ENCODE measurements around the gene SLC4A8.
"Not testable (repeated sequence)": the region's sequence is repeated elsewhere in the genome, so short reads cannot be mapped to it uniquely, and the experiment has no call there.

The SLC4A8 gene

DNA sequence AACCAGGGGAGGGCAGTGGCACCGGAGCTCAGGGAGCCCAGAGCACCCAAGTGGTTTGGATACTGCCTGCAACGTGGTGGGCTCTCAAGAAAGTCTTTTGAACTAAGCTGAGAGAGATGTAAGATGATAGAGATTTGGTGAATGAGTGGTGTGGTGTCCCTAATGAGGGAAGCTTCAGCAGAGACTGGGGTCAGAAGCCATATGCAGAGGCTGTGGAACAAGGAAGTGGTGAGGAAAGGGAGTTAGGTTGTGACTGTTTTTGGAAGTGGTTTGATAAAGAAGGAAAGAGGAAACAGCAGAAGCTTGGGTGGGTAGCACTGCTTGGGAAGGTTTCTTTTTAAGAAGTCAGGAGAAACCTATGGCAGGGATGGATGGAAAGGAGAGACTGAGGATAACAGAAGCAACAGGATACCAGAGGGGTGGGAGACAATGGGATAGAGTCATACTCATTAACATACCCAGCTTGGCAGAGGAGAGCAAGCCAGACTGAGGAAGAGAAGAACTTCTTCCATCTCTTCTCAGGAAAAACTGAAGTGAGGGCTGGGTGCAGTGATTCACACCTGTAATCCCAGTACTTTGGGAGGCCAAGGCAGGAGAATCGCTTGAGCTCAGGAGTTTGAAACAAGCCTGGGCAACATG, 24.1 kb downstream of the SLC4A8 start:
- TF ChIP-seq, protein P1, sequence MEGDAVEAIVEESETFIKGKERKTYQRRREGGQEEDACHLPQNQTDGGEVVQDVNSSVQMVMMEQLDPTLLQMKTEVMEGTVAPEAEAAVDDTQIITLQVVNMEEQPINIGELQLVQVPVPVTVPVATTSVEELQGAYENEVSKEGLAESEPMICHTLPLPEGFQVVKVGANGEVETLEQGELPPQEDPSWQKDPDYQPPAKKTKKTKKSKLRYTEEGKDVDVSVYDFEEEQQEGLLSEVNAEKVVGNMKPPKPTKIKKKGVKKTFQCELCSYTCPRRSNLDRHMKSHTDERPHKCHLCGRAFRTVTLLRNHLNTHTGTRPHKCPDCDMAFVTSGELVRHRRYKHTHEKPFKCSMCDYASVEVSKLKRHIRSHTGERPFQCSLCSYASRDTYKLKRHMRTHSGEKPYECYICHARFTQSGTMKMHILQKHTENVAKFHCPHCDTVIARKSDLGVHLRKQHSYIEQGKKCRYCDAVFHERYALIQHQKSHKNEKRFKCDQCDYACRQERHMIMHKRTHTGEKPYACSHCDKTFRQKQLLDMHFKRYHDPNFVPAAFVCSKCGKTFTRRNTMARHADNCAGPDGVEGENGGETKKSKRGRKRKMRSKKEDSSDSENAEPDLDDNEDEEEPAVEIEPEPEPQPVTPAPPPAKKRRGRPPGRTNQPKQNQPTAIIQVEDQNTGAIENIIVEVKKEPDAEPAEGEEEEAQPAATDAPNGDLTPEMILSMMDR (IDR thresholded peaks at IDR 0.05; ENCODE audit: low read depth, low read length, missing control alignments), result no peak
- in situ Hi-C loops (cut with HindIII; ENCODE audit: low sequenced_read_pairs), result no loop called here
- no peak for DNase-seq (ENCODE audit: low read depth)
- H3K4me3 ChIP-seq (ENCODE audit: low read depth, low read length), result no peak overlapping the region

DNA sequence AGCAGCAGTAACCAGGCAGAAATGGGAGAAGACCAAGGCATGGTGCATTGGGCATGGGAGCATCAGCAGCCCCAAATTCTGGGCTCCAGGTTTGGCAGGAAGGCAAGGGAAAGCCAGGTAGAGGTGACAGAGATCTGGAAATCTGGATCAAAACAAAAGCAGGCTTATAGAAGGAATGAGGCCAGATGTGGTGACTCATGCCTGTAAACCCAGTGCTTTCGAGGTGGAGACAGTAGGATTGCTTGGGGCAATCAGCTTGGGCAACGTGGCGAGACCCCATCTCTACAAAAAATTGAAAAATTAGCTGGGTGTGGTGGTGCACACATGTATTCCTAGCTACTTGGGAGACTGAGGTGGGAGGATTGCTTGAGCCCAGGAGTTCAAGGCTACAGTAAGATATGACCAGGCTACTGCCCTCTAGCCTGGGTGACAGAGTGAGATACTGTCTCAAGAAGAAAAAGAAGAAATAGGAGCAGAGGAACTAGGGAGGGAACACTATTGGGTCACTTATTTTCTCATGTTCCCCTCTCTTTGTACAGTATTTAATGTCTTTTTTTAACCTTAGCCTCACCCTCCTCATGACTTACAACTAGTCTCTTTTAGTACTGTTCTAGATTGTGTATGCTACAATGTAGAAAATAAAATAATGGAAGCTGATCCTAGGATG, 25.1 kb downstream of the SLC4A8 start:
- TF ChIP-seq, protein P1 (IDR thresholded peaks at IDR 0.05; ENCODE audit: low read depth, low read length, missing control alignments), result no peak
- DNase-seq (ENCODE audit: low read depth), result no peak
- in situ Hi-C loops (cut with HindIII; ENCODE audit: low sequenced_read_pairs), result no loop called here
- no peak overlapping the region for H3K4me3 ChIP-seq (ENCODE audit: low read depth, low read length)

DNA sequence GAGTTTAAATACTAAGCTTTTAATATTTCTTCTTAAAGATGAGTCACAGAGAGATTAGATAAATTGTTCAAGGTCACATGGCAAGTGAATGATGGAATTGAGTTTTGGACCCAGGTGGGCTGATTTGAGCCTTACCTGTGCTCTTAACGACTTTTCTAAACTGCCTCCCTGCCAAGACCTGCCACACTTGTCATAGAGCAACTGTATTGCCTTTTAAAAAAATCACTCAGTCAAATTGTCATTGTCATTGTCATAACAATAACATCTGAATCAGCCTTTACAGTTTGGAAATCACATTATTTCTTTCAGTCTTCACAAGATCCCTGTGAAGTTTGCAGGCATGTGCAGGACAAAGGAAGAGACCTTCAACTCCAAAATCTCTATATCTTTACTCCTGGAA, 25.7 kb downstream of the SLC4A8 start:
- no peak overlapping the region for H3K4me3 ChIP-seq (ENCODE audit: low read depth, low read length)
- no peak for DNase-seq (ENCODE audit: low read depth)
- in situ Hi-C loops (cut with HindIII; ENCODE audit: low sequenced_read_pairs), result no loop called here
- TF ChIP-seq, protein P1 (IDR thresholded peaks at IDR 0.05; ENCODE audit: low read depth, low read length, missing control alignments), result no peak

DNA sequence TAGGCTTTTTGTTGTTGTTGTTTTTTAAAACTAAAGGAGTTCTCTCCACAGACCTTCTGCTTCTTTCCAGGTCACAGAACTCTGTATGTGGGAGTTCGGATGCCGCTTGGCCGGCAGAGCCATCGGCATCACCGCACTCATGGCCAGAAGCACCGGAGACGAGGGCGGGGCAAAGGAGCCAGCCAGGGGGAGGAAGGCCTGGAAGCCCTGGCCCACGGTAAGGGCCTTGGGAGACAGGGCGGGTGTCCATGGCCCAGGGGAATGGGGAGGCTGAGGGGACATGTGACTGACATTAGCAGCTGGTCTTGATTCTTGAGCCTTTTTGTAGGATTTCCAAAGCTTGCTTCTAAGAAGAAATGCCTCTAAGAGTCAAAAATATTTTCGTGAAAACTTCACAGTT, 26.2 kb downstream of the SLC4A8 start:
- H3K4me3 ChIP-seq (ENCODE audit: low read depth, low read length), result no peak overlapping the region
- TF ChIP-seq, protein P1 (IDR thresholded peaks at IDR 0.05; ENCODE audit: low read depth, low read length, missing control alignments), result no peak
- in situ Hi-C loops (cut with HindIII; ENCODE audit: low sequenced_read_pairs), result no loop called here
- DNase-seq (ENCODE audit: low read depth), result no peak

DNA sequence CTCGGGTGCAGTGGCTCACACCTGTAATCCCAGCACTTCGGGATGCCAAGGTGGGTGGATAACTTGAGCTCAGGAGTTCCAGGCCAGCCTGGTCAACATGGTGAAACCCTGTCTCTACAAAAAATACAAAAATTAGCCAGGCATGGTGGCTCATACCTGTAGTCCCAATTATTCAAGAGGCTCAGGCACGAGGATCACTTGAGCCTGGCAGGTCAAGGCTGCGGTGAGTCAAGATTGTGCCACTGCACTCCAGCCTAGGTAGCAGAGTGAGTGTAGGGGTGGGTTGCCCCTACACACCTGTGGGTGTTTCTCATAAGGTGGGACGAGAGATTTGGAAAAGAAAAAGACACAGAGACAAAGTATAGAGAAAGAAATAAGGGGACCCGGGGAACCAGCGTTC, 29.4 kb downstream of the SLC4A8 start:
- DNase-seq (ENCODE audit: low read depth); in situ Hi-C loops (cut with HindIII; ENCODE audit: low sequenced_read_pairs); H3K4me3 ChIP-seq (ENCODE audit: low read depth, low read length): not testable (repeated sequence)

DNA sequence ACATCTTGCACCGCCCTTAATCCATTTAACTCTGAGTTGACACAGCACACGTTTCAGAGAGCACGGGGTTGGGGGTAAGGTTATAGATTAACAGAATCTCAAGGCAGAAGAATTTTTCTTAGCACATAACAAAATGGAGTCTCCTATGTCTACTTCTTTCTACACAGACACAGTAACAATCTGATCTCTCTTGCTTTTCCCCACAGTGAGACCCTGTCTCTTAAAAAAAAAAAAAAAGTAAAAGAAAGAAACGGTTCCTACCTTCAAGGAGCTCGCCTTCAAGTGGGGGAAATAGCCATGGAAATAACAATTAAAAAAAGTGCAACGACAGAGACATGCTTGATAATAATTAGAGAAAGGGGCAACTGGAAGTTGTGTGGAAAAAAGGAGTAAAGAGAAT, 30.4 kb downstream of the SLC4A8 start:
- in situ Hi-C loops (cut with HindIII; ENCODE audit: low sequenced_read_pairs); DNase-seq (ENCODE audit: low read depth); H3K4me3 ChIP-seq (ENCODE audit: low read depth, low read length): not testable (repeated sequence)

DNA sequence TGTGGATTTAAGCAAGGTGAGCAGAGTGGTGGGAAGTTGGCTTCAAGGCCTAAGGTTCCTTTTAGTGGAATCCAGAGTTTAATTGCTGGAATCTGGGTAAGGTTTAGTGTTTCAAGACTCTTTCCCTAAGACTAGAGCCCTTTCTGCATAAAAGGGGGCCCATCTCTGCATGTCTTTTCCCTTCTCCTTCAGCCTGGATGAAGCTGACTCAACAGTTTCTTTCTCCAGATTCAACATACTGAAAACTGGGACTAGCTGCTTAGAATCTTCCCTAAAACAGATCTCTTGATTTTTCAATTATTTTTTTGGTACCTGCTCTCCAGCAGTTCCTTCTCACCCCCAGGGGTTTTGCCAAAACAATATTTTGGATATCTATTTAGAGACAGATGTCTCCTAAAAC, 34.0 kb downstream of the SLC4A8 start:
- TF ChIP-seq, protein P1 (IDR thresholded peaks at IDR 0.05; ENCODE audit: low read depth, low read length, missing control alignments), result no peak
- no peak for DNase-seq (ENCODE audit: low read depth)
- no peak overlapping the region for H3K4me3 ChIP-seq (ENCODE audit: low read depth, low read length)
- in situ Hi-C loops (cut with HindIII; ENCODE audit: low sequenced_read_pairs), result no loop called here
